Type B pancreatic cell (in vitro differentiated cells): Measurements from ENCODE around the gene SETBP1. TPM values are rescaled to one million over a fixed set of nuclear protein-coding genes. Genes with fewer than 3 reads are reported as not detected.

Experiments
- DNase-seq: peaks from one replicate; pipeline ENCODE4 v3.0.0; 2021; ENCODE audit warnings: mixed read lengths; ENCODE audit not compliant: unreplicated experiment; ENCODE audit errors: extremely low spot score
- H3K27ac Mint-ChIP-seq: 2 replicates; pipeline ENCODE4 v1.8.0; 2021; ENCODE audit warnings: mild to moderate bottlenecking, mixed read lengths
- H3K27me3 Mint-ChIP-seq: 2 replicates; pipeline ENCODE4 v1.8.0; 2021; ENCODE audit warnings: mixed read lengths
- H3K36me3 Mint-ChIP-seq: 2 replicates; pipeline ENCODE4 v1.8.0; 2021; ENCODE audit warnings: mixed read lengths
- H3K4me1 Mint-ChIP-seq: one replicate; pipeline ENCODE4 v1.8.0; 2021; ENCODE audit warnings: mixed read lengths; ENCODE audit not compliant: unreplicated experiment
- H3K4me3 Mint-ChIP-seq: 2 replicates; pipeline ENCODE4 v1.8.0; 2021; ENCODE audit warnings: mild to moderate bottlenecking, mixed read lengths
- H3K9me3 Mint-ChIP-seq: 2 replicates; pipeline ENCODE4 v1.8.0; 2021; ENCODE audit warnings: mixed read lengths
- total RNA-seq: library from RNA; stranded (reverse); gene quantifications from 2 replicates; pipeline ENCODE4 v1.2.1, GENCODE V29; 2021; ENCODE audit warnings: low replicate concordance
- TF ChIP-seq, protein P1 (sequence below): fragments of 200-600 bp; sonication (generic); conservative IDR thresholded peaks from 2 replicates; pipeline ENCODE4 v1.5.0; 2021; ENCODE audit warnings: antibody characterized with exemption, mild to moderate bottlenecking

Gene SETBP1
- total RNA-seq, 1 donor from 2014 or later = 62.7 TPM

DNA sequence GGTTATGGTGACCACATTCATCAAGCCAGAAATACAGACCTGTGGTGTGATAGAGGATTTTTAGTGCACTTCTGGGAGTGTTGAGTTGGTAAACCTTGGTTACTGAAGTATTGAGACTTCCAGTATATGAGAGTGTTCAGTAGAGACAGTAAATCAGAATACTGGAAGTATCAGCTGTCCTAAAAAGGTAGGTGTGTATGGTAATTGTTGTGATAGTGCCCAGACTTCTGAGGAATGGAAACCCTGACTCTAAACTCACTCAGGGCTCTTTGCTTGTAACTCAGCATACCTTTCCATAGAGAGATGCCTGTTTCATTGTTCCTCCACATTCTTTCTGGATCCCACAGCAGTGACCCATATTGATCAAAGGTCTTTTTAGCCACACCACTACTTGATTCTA lies 217.1 kb downstream of the SETBP1 start:
- no peak overlapping the region for H3K4me3 Mint-ChIP-seq
- H3K4me1 Mint-ChIP-seq = peaks cover 35% of the 10 kb centered on the region
- no peak for DNase-seq
- peaks cover 3% of the 10 kb centered on the region for H3K27me3 Mint-ChIP-seq
- H3K27ac Mint-ChIP-seq = peak overlapping the region; percentile 7
- TF ChIP-seq, protein P1, sequence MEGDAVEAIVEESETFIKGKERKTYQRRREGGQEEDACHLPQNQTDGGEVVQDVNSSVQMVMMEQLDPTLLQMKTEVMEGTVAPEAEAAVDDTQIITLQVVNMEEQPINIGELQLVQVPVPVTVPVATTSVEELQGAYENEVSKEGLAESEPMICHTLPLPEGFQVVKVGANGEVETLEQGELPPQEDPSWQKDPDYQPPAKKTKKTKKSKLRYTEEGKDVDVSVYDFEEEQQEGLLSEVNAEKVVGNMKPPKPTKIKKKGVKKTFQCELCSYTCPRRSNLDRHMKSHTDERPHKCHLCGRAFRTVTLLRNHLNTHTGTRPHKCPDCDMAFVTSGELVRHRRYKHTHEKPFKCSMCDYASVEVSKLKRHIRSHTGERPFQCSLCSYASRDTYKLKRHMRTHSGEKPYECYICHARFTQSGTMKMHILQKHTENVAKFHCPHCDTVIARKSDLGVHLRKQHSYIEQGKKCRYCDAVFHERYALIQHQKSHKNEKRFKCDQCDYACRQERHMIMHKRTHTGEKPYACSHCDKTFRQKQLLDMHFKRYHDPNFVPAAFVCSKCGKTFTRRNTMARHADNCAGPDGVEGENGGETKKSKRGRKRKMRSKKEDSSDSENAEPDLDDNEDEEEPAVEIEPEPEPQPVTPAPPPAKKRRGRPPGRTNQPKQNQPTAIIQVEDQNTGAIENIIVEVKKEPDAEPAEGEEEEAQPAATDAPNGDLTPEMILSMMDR = no peak
- H3K9me3 Mint-ChIP-seq = peaks cover under 1% of the 10 kb centered on the region
- peaks cover 5% of the 10 kb centered on the region for H3K36me3 Mint-ChIP-seq

DNA sequence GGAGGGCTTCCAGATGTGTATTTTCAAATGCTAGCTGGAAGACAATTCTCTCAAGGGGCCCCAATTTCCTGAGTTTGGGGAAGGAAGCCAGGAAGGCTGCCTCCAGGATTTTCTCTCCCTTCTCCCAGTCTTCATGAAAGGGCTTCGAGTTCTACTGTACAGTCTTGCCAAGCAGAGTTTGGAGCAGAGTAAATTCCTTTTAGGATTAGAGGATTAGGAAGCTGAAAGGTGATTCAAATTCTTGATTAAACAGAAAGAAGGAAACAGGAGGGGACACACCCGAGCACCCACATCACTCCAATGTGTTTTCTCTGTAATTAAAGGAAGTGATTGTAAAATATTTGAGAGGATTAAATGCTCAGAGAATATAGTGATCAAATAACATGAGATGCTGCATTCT lies 217.8 kb downstream of the SETBP1 start:
- DNase-seq = no peak
- Mint-ChIP-seq H3K27me3 (peaks cover 3% of the 10 kb centered on the region), H3K27ac (no peak overlapping the region), H3K36me3 (peaks cover 3% of the 10 kb centered on the region), H3K9me3 (no peaks in the 10 kb centered on the region), H3K4me1 (peaks cover 35% of the 10 kb centered on the region), H3K4me3 (no peak overlapping the region)
- TF ChIP-seq, protein P1 = no peak

DNA sequence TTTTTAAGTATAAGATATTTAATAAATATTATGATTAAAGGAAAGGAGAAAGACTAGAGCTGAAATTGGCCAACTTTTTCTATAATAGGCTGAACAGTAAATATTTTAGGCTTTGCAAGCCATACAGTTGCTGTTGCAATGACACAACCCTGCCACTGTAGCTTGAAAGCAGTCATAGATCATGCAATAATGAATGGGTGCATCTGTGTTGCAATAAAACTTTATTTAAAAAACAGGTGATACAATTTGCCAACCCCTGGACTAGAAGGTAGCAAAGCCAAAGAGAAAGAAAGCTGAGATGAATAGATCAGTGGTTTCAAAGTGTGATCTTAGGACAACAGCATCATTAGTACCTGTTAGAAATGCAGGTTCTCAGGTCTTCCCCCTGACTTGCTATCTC lies 219.1 kb downstream of the SETBP1 start:
- Mint-ChIP-seq H3K4me1 (peaks cover 31% of the 10 kb centered on the region), H3K9me3 (peaks cover 3% of the 10 kb centered on the region), H3K27ac (no peak overlapping the region), H3K4me3 (no peak overlapping the region), H3K27me3 (peaks cover 3% of the 10 kb centered on the region), H3K36me3 (peaks cover 10% of the 10 kb centered on the region)
- DNase-seq = no peak
- TF ChIP-seq, protein P1 = peak; percentile 36

DNA sequence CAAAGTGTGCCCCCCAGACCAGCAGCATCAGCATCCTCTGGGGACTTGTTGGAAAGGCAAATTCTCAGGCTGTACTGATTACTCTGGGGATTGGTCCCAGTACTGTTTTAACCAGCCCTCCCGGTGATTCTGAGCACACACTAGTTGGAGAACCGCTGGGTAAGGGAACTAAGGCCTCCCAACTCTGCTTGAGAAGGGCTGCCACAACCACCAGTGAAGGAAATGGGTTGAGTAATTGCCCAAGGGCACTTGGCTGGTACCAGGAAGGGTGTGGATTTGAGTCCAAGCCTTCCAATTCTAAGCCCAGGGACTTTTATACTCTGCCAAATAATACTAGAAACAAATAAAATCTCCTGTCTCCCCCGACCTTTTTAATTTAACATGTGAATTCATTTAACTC lies 219.9 kb downstream of the SETBP1 start:
- H3K9me3 Mint-ChIP-seq = peaks cover 5% of the 10 kb centered on the region
- H3K36me3 Mint-ChIP-seq = peaks cover 12% of the 10 kb centered on the region
- no peak for DNase-seq
- TF ChIP-seq, protein P1 = no peak
- peaks cover 3% of the 10 kb centered on the region for H3K27me3 Mint-ChIP-seq
- peaks cover 31% of the 10 kb centered on the region for H3K4me1 Mint-ChIP-seq
- no peak overlapping the region for H3K4me3 Mint-ChIP-seq
- H3K27ac Mint-ChIP-seq = no peak overlapping the region

DNA sequence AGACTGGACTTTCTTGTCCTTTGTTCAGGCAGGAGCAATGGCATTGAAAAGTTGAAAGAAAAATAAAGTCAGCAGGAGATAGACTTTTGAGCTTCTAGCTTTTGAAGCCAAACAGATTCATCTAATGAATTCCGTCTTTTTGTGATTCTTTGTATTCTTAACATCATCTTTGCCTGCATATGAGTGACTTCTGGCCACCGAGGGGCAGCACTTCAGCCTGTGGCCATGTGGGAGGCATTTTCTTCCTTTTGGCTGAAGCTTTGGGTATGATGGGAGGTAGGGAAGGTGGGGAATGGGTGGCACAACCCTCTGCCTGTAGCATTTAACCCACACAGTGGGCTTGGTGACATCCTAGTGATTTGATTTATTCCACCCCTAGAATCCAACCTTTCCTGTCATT lies 220.6 kb downstream of the SETBP1 start:
- H3K27me3 Mint-ChIP-seq = peaks cover 3% of the 10 kb centered on the region
- TF ChIP-seq, protein P1 = peak; percentile 42
- DNase-seq = no peak
- peaks cover 14% of the 10 kb centered on the region for H3K36me3 Mint-ChIP-seq
- peaks cover 31% of the 10 kb centered on the region for H3K4me1 Mint-ChIP-seq
- H3K27ac Mint-ChIP-seq = no peak overlapping the region
- H3K4me3 Mint-ChIP-seq = no peak overlapping the region
- H3K9me3 Mint-ChIP-seq = peaks cover 5% of the 10 kb centered on the region

DNA sequence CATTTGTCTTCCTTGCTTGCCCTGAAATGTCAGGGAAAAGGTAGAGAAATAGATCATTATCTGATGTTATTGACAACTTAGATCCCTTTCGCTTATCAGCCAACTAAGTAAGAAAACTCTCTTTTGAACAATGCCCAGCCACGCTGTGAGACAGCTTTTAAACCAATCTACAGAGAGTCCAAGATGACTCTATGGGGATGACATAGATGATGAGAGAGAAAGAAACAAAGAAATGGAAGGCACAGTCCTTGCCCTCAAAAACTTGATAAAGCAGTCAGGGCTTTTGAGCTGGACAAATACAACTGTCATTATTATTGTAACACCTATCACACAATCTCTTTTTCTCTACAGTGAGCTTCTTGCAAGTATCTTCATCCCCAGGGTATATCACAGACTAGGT lies 222.6 kb downstream of the SETBP1 start:
- no peak overlapping the region for H3K27ac Mint-ChIP-seq
- peaks cover 18% of the 10 kb centered on the region for H3K36me3 Mint-ChIP-seq
- TF ChIP-seq, protein P1 = no peak
- no peak for DNase-seq
- peaks cover 15% of the 10 kb centered on the region for H3K4me1 Mint-ChIP-seq
- peaks cover 5% of the 10 kb centered on the region for H3K9me3 Mint-ChIP-seq
- no peak overlapping the region for H3K4me3 Mint-ChIP-seq
- H3K27me3 Mint-ChIP-seq = peaks cover 3% of the 10 kb centered on the region
